ENCODE data around the gene GAP43.

The GAP43 gene

GRCh38 chr3:115683305-115683704 lies 60.0 kb downstream of the GAP43 start:
- H3K4me2 ChIP-seq (ENCODE audit: insufficient read depth, low read length, poor library complexity, severe bottlenecking) = no peak overlapping the region
- H3K4ac ChIP-seq (ENCODE audit: low read length) = no peak overlapping the region
- no peak overlapping the region for H3K14ac ChIP-seq (ENCODE audit: low read length)
- H3K9ac ChIP-seq (ENCODE audit: low read depth, low read length, poor library complexity) = no peak overlapping the region
- no peak overlapping the region for H3K4me3 ChIP-seq (ENCODE audit: low read length in 2 of 2)
- H3K27ac ChIP-seq (replicated peaks; ENCODE audit: low read length) = no peak overlapping the region
- no peaks in the 10 kb centered on the region for H3K9me3 ChIP-seq (replicated peaks in 1 of 2; ENCODE audit: control insufficient read depth in 2 of 2, insufficient read depth in 1 of 2, low read depth in 1 of 2, low read length in 2 of 2)
- H2AFZ ChIP-seq (ENCODE audit: low read length) = no peak overlapping the region
- H2BK120ac ChIP-seq (ENCODE audit: low read depth, low read length) = no peak overlapping the region
- no peak overlapping the region for H3K23ac ChIP-seq (ENCODE audit: low read depth, low read length, poor library complexity)
- H3K18ac ChIP-seq (ENCODE audit: low read length) = no peak overlapping the region
- no peak overlapping the region for H2BK5ac ChIP-seq (ENCODE audit: low read length)
- no peak overlapping the region for H4K8ac ChIP-seq (ENCODE audit: low read depth, low read length)
- H3K79me1 ChIP-seq (ENCODE audit: low read depth, low read length) = no peaks in the 10 kb centered on the region
- no peak overlapping the region for H2AK5ac ChIP-seq (ENCODE audit: low read depth, low read length)
- H4K91ac ChIP-seq (ENCODE audit: low read depth, low read length, poor library complexity) = no peak overlapping the region
- no peak for DNase-seq (ENCODE audit: low spot score)
- H2BK12ac ChIP-seq (ENCODE audit: low read length) = no peak overlapping the region
- no peaks in the 10 kb centered on the region for H3K4me1 ChIP-seq (ENCODE audit: control insufficient read depth in 2 of 2, insufficient read depth in 1 of 2, low read depth in 1 of 2, low read length in 2 of 2)
- no peak overlapping the region for H2BK15ac ChIP-seq (ENCODE audit: low read length)
- no peaks in the 10 kb centered on the region for H3K27me3 ChIP-seq (ENCODE audit: control insufficient read depth in 3 of 3, insufficient read depth in 3 of 3, low read depth in 1 of 3, low read length in 3 of 3)
- whole genome bisulfite sequencing, 2 donors (ENCODE audit: extremely low coverage in 2 of 2, insufficient read length in 2 of 2, insufficient replicate concordance in 1 of 2) = no CpG with 5 or more reads among the region's 1 CpG
- H3K36me3 ChIP-seq (replicated peaks in 1 of 2; ENCODE audit: control insufficient read depth in 2 of 2, insufficient read depth in 2 of 2, low read length in 2 of 2) = no peaks in the 10 kb centered on the region

- H2AK5ac ChIP-seq (ENCODE audit: low read depth, low read length) = no peak overlapping the region
- H3K4me2 ChIP-seq (ENCODE audit: insufficient read depth, low read length, poor library complexity, severe bottlenecking) = no peak overlapping the region
- H3K4me3 ChIP-seq (ENCODE audit: low read length in 2 of 2) = no peak overlapping the region
- no peak overlapping the region for H4K8ac ChIP-seq (ENCODE audit: low read depth, low read length)
- H3K27ac ChIP-seq (replicated peaks; ENCODE audit: low read length) = no peak overlapping the region
- no peak overlapping the region for H3K9ac ChIP-seq (ENCODE audit: low read depth, low read length, poor library complexity)
- H3K36me3 ChIP-seq (replicated peaks in 1 of 2; ENCODE audit: control insufficient read depth in 2 of 2, insufficient read depth in 2 of 2, low read length in 2 of 2) = no peaks in the 10 kb centered on the region
- no peaks in the 10 kb centered on the region for H3K79me1 ChIP-seq (ENCODE audit: low read depth, low read length)
- no peaks in the 10 kb centered on the region for H3K27me3 ChIP-seq (ENCODE audit: control insufficient read depth in 3 of 3, insufficient read depth in 3 of 3, low read depth in 1 of 3, low read length in 3 of 3)
- no peak overlapping the region for H3K23ac ChIP-seq (ENCODE audit: low read depth, low read length, poor library complexity)
- H3K4me1 ChIP-seq (ENCODE audit: control insufficient read depth in 2 of 2, insufficient read depth in 1 of 2, low read depth in 1 of 2, low read length in 2 of 2) = no peaks in the 10 kb centered on the region
- H2BK5ac ChIP-seq (ENCODE audit: low read length) = no peak overlapping the region
- no peak overlapping the region for H3K4ac ChIP-seq (ENCODE audit: low read length)
- H4K91ac ChIP-seq (ENCODE audit: low read depth, low read length, poor library complexity) = no peak overlapping the region
- no peak overlapping the region for H2BK15ac ChIP-seq (ENCODE audit: low read length)
- H3K14ac ChIP-seq (ENCODE audit: low read length) = no peak overlapping the region
- H2BK120ac ChIP-seq (ENCODE audit: low read depth, low read length) = no peak overlapping the region
- H3K9me3 ChIP-seq (replicated peaks in 1 of 2; ENCODE audit: control insufficient read depth in 2 of 2, insufficient read depth in 1 of 2, low read depth in 1 of 2, low read length in 2 of 2) = no peaks in the 10 kb centered on the region
- no peak overlapping the region for H2AFZ ChIP-seq (ENCODE audit: low read length)
- H2BK12ac ChIP-seq (ENCODE audit: low read length) = no peak overlapping the region
- WGBS, 2 donors (ENCODE audit: extremely low coverage in 2 of 2, insufficient read length in 2 of 2, insufficient replicate concordance in 1 of 2) = no CpG with 5 or more reads among the region's 3 CpGs
- no peak for DNase-seq (ENCODE audit: low spot score)
- H3K18ac ChIP-seq (ENCODE audit: low read length) = no peak overlapping the region
Measured at GRCh38 chr3:115683773-115684172, 60.5 kb downstream of the GAP43 start.

DNA sequence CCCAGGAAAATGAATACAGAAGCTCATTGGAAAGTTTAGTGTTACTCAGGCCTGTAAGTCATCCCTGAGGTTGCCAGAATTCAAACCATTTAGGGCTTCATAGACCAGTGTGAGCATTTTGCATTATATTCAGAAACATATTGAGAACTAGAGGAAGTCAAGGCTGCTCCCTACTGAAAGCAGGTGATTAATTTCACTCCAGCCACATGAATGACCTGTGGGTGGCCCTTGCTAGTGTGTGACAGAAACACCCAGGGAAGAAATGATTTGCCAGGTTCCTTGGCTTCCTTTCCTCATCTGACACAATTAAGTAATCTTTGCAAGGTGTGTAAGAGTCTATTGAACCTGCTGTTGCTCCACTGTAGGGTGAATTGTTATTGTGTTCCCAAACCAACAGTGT lies 61.8 kb downstream of the GAP43 start:
- Histone ChIP-seq H3K27me3 (ENCODE audit: control insufficient read depth in 3 of 3, insufficient read depth in 3 of 3, low read depth in 1 of 3, low read length in 3 of 3) (no peaks in the 10 kb centered on the region), H3K9me3 (replicated peaks in 1 of 2; ENCODE audit: control insufficient read depth in 2 of 2, insufficient read depth in 1 of 2, low read depth in 1 of 2, low read length in 2 of 2) (no peaks in the 10 kb centered on the region), H2BK5ac (ENCODE audit: low read length) (no peak overlapping the region), H2BK15ac (ENCODE audit: low read length) (no peak overlapping the region), H3K4me3 (ENCODE audit: low read length in 2 of 2) (no peak overlapping the region), H3K4ac (ENCODE audit: low read length) (no peak overlapping the region), H3K4me1 (ENCODE audit: control insufficient read depth in 2 of 2, insufficient read depth in 1 of 2, low read depth in 1 of 2, low read length in 2 of 2) (no peaks in the 10 kb centered on the region), H3K23ac (ENCODE audit: low read depth, low read length, poor library complexity) (no peak overlapping the region), H2AK5ac (ENCODE audit: low read depth, low read length) (no peak overlapping the region), H2AFZ (ENCODE audit: low read length) (no peak overlapping the region), H3K79me1 (ENCODE audit: low read depth, low read length) (no peaks in the 10 kb centered on the region), H4K91ac (ENCODE audit: low read depth, low read length, poor library complexity) (no peak overlapping the region), H4K8ac (ENCODE audit: low read depth, low read length) (no peak overlapping the region), H3K9ac (ENCODE audit: low read depth, low read length, poor library complexity) (no peak overlapping the region), H2BK12ac (ENCODE audit: low read length) (no peak overlapping the region), H3K18ac (ENCODE audit: low read length) (no peak overlapping the region), H2BK120ac (ENCODE audit: low read depth, low read length) (no peak overlapping the region), H3K4me2 (ENCODE audit: insufficient read depth, low read length, poor library complexity, severe bottlenecking) (no peak overlapping the region), H3K27ac (replicated peaks; ENCODE audit: low read length) (no peak overlapping the region), H3K14ac (ENCODE audit: low read length) (no peak overlapping the region), H3K36me3 (replicated peaks in 1 of 2; ENCODE audit: control insufficient read depth in 2 of 2, insufficient read depth in 2 of 2, low read length in 2 of 2) (no peaks in the 10 kb centered on the region)
- DNase-seq (ENCODE audit: low spot score) = no peak

GRCh38 chr3:115687721-115688120 lies 64.4 kb downstream of the GAP43 start:
- no peaks in the 10 kb centered on the region for H3K36me3 ChIP-seq (replicated peaks in 1 of 2; ENCODE audit: control insufficient read depth in 2 of 2, insufficient read depth in 2 of 2, low read length in 2 of 2)
- no peak overlapping the region for H2BK15ac ChIP-seq (ENCODE audit: low read length)
- no peak overlapping the region for H3K18ac ChIP-seq (ENCODE audit: low read length)
- no peak for DNase-seq (ENCODE audit: low spot score)
- no peak overlapping the region for H3K27ac ChIP-seq (replicated peaks; ENCODE audit: low read length)
- H2BK120ac ChIP-seq (ENCODE audit: low read depth, low read length) = no peak overlapping the region
- no peak overlapping the region for H3K9ac ChIP-seq (ENCODE audit: low read depth, low read length, poor library complexity)
- H3K23ac ChIP-seq (ENCODE audit: low read depth, low read length, poor library complexity) = no peak overlapping the region
- no peak overlapping the region for H2AK5ac ChIP-seq (ENCODE audit: low read depth, low read length)
- no peak overlapping the region for H2AFZ ChIP-seq (ENCODE audit: low read length)
- no peak overlapping the region for H2BK5ac ChIP-seq (ENCODE audit: low read length)
- no peak overlapping the region for H4K91ac ChIP-seq (ENCODE audit: low read depth, low read length, poor library complexity)
- no peak overlapping the region for H3K4me2 ChIP-seq (ENCODE audit: insufficient read depth, low read length, poor library complexity, severe bottlenecking)
- H3K9me3 ChIP-seq (replicated peaks in 1 of 2; ENCODE audit: control insufficient read depth in 2 of 2, insufficient read depth in 1 of 2, low read depth in 1 of 2, low read length in 2 of 2) = no peaks in the 10 kb centered on the region
- no peak overlapping the region for H2BK12ac ChIP-seq (ENCODE audit: low read length)
- H4K8ac ChIP-seq (ENCODE audit: low read depth, low read length) = no peak overlapping the region
- no peak overlapping the region for H3K14ac ChIP-seq (ENCODE audit: low read length)
- H3K4me1 ChIP-seq (ENCODE audit: control insufficient read depth in 2 of 2, insufficient read depth in 1 of 2, low read depth in 1 of 2, low read length in 2 of 2) = no peaks in the 10 kb centered on the region
- H3K4me3 ChIP-seq (ENCODE audit: low read length in 2 of 2) = no peak overlapping the region
- H3K79me1 ChIP-seq (ENCODE audit: low read depth, low read length) = no peaks in the 10 kb centered on the region
- H3K27me3 ChIP-seq (ENCODE audit: control insufficient read depth in 3 of 3, insufficient read depth in 3 of 3, low read depth in 1 of 3, low read length in 3 of 3) = no peaks in the 10 kb centered on the region
- no peak overlapping the region for H3K4ac ChIP-seq (ENCODE audit: low read length)
- WGBS, 2 donors (ENCODE audit: extremely low coverage in 2 of 2, insufficient read length in 2 of 2, insufficient replicate concordance in 1 of 2) = no CpG with 5 or more reads among the region's 6 CpGs

All from neuronal stem cell (in vitro differentiated cells).